SJSA1 (cell line): ENCODE data around the gene USF2. TPM values are rescaled to one million over a fixed set of nuclear protein-coding genes. Genes with fewer than 3 reads are reported as not detected.
A peak's percentile ranks its signal among the peaks of the same experiment; 100 is the strongest.
"Not testable (repeated sequence)": the region's sequence is repeated elsewhere in the genome, so short reads cannot be mapped to it uniquely, and the experiment has no call there.

Experiments used
- DNase-seq, 2 experiments: peaks; one replicate each; pipeline ENCODE4 v3.0.0-alpha.2; 2015 to 2020; ENCODE audit warnings: low spot score in 2 of 2, low read depth in 1 of 2
- H3K27ac ChIP-seq: fragments of 250-450 bp; sonication (Bioruptor Pico); 2 replicates; pipeline ENCODE4 v1.5.1; 2020; ENCODE audit warnings: mild to moderate bottlenecking, moderate library complexity
- H3K27me3 ChIP-seq: fragments of 250-450 bp; sonication (Bioruptor Pico); replicated peaks from 2 replicates; pipeline ENCODE4 v1.5.1; 2020; ENCODE audit warnings: mild to moderate bottlenecking, moderate library complexity
- H3K36me3 ChIP-seq: fragments of 250-450 bp; sonication (Bioruptor Pico); 2 replicates; pipeline ENCODE4 v1.5.1; 2020; ENCODE audit warnings: mild to moderate bottlenecking
- H3K4me1 ChIP-seq: fragments of 250-450 bp; sonication (Bioruptor Pico); replicated peaks from 2 replicates; pipeline ENCODE4 v1.6.1; 2021; ENCODE audit warnings: mild to moderate bottlenecking
- H3K4me3 ChIP-seq: fragments of 250-450 bp; sonication (Bioruptor Pico); 2 replicates; pipeline ENCODE4 v1.5.1; 2020; ENCODE audit warnings: mild to moderate bottlenecking
- H3K9me3 ChIP-seq: fragments of 250-450 bp; sonication (Bioruptor Pico); replicated peaks from 2 replicates; pipeline ENCODE4 v1.5.1; 2020; ENCODE audit warnings: mild to moderate bottlenecking
- total RNA-seq: library from RNA; depleted of rRNA; stranded (reverse); fragments of >200 nt; shearing (Covaris generic); gene quantifications from 2 replicates; pipeline ENCODE4 v1.2.3, GENCODE V29; 2014; rRNA removed

Gene USF2
- 42.9 and 60.3 TPM in 2 replicates for total RNA-seq

GRCh38 chr19:35268536-35269437 is at the start of gene USF2:
TSS of gene USF2 (plus strand) at chr19:35268962. CDS start at chr19:35269102, 140 bp downstream.
- DNase-seq = peak; percentile 30 to 79
- Histone ChIP-seq H3K9me3 (no peaks in the 10 kb centered on the region), H3K36me3 (peaks cover 47% of the 10 kb centered on the region), H3K4me3 (peak within 1 kb of the TSS; percentile 85), H3K4me1 (peaks cover 18% of the 10 kb centered on the region), H3K27ac (peak within 1 kb of the TSS; percentile 62), H3K27me3 (peaks cover 3% of the 10 kb centered on the region; the same call in 1 of the 2 replicates)

GRCh38 chr19:35219008-35219407 is 49.8 kb upstream of the USF2 start:
- no peaks in the 10 kb centered on the region for H3K9me3 ChIP-seq
- DNase-seq = no peak
- H3K4me1 ChIP-seq = no peaks in the 10 kb centered on the region
- H3K27me3 ChIP-seq = peaks cover 1% of the 10 kb centered on the region; the same call in 1 of the 2 replicates
- H3K27ac ChIP-seq = no peak overlapping the region
- H3K36me3 ChIP-seq = no peaks in the 10 kb centered on the region
- no peak overlapping the region for H3K4me3 ChIP-seq

GRCh38 chr19:35220315-35220921 is 48.3 kb upstream of the USF2 start:
- DNase-seq = no peak
- Histone ChIP-seq H3K4me3 (no peak overlapping the region), H3K27ac (no peak overlapping the region), H3K27me3 (no peaks in the 10 kb centered on the region), H3K4me1 (no peaks in the 10 kb centered on the region), H3K36me3 (no peaks in the 10 kb centered on the region), H3K9me3 (no peaks in the 10 kb centered on the region)

- H3K4me3 ChIP-seq, H3K4me1 ChIP-seq, H3K27me3 ChIP-seq, DNase-seq, H3K36me3 ChIP-seq, H3K27ac ChIP-seq, H3K9me3 ChIP-seq: not testable (repeated sequence)
Observed at GRCh38 chr19:35220973-35221590, 47.7 kb upstream of the USF2 start.

- Histone ChIP-seq H3K9me3 (no peaks in the 10 kb centered on the region), H3K27me3 (peaks cover 7% of the 10 kb centered on the region), H3K27ac (no peak overlapping the region), H3K4me1 (no peaks in the 10 kb centered on the region), H3K4me3 (no peak overlapping the region), H3K36me3 (no peaks in the 10 kb centered on the region)
- no peak for DNase-seq
Observed at GRCh38 chr19:35222373-35223015, 46.3 kb upstream of the USF2 start.

GRCh38 chr19:35223084-35223790 is 45.5 kb upstream of the USF2 start:
- no peak for DNase-seq
- Histone ChIP-seq H3K9me3 (no peaks in the 10 kb centered on the region), H3K27ac (no peak overlapping the region), H3K4me1 (no peaks in the 10 kb centered on the region), H3K4me3 (no peak overlapping the region), H3K36me3 (no peaks in the 10 kb centered on the region), H3K27me3 (peaks cover 7% of the 10 kb centered on the region)

GRCh38 chr19:35223862-35224505 is 44.8 kb upstream of the USF2 start:
- Histone ChIP-seq H3K27ac (no peak overlapping the region), H3K4me3 (no peak overlapping the region), H3K4me1 (no peaks in the 10 kb centered on the region), H3K9me3 (no peaks in the 10 kb centered on the region), H3K27me3 (peaks cover 7% of the 10 kb centered on the region), H3K36me3 (no peaks in the 10 kb centered on the region)
- no peak for DNase-seq

GRCh38 chr19:35224681-35225571 is 43.8 kb upstream of the USF2 start:
- DNase-seq = no peak
- no peak overlapping the region for H3K4me3 ChIP-seq
- H3K9me3 ChIP-seq = no peaks in the 10 kb centered on the region
- H3K27me3 ChIP-seq = peaks cover 7% of the 10 kb centered on the region
- H3K4me1 ChIP-seq = no peaks in the 10 kb centered on the region
- no peaks in the 10 kb centered on the region for H3K36me3 ChIP-seq
- H3K27ac ChIP-seq = no peak overlapping the region

GRCh38 chr19:35225951-35226350 is 42.8 kb upstream of the USF2 start:
- no peaks in the 10 kb centered on the region for H3K9me3 ChIP-seq
- H3K27ac ChIP-seq = no peak overlapping the region
- no peaks in the 10 kb centered on the region for H3K4me1 ChIP-seq
- H3K36me3 ChIP-seq = no peaks in the 10 kb centered on the region
- H3K27me3 ChIP-seq = peaks cover 7% of the 10 kb centered on the region
- H3K4me3 ChIP-seq = no peak overlapping the region
- DNase-seq = no peak

- peaks cover 10% of the 10 kb centered on the region for H3K27me3 ChIP-seq
Observed at GRCh38 chr19:35226748-35227147, 42.0 kb upstream of the USF2 start.

GRCh38 chr19:35228177-35228930 is 40.4 kb upstream of the USF2 start, which contains the start of gene FAM187B:
TSS of gene FAM187B (minus strand) at chr19:35228739. CDS start at chr19:35228680, 59 bp downstream.
- DNase-seq = no peak
- H3K36me3 ChIP-seq = no peaks in the 10 kb centered on the region
- no peak within 1 kb of the TSS for H3K4me3 ChIP-seq
- peaks cover 10% of the 10 kb centered on the region for H3K27me3 ChIP-seq
- no peaks in the 10 kb centered on the region for H3K9me3 ChIP-seq
- H3K27ac ChIP-seq = no peak within 1 kb of the TSS
- H3K4me1 ChIP-seq = no peaks in the 10 kb centered on the region

More at GRCh38 chr19:35226748-35227147, 42.0 kb upstream of the USF2 start:
- no peak overlapping the region for H3K27ac ChIP-seq
- no peaks in the 10 kb centered on the region for H3K4me1 ChIP-seq
- no peak for DNase-seq
- no peaks in the 10 kb centered on the region for H3K9me3 ChIP-seq
- no peak overlapping the region for H3K4me3 ChIP-seq
- H3K36me3 ChIP-seq = no peaks in the 10 kb centered on the region
